ENCODE measurements around the gene GALNTL6. TPM values are rescaled to one million over a fixed set of nuclear protein-coding genes. Genes with fewer than 3 reads are reported as not detected.

Gene GALNTL6
- total RNA-seq, 1 donor: under 0.01 TPM

- no peak overlapping the region for H2AFZ ChIP-seq (ENCODE audit: low read length)
- no peaks in the 10 kb centered on the region for H3K79me2 ChIP-seq (ENCODE audit: insufficient read depth, low read length)
- no peaks in the 10 kb centered on the region for H3K9me3 ChIP-seq (ENCODE audit: low read depth, low read length)
- no peaks in the 10 kb centered on the region for H3K4me1 ChIP-seq (ENCODE audit: insufficient read depth, low read length)
- H3K27me3 ChIP-seq (ENCODE audit: insufficient read depth, low read length): no peaks in the 10 kb centered on the region
- H3K4me2 ChIP-seq (ENCODE audit: insufficient read depth, low read length): no peak overlapping the region
- H4K20me1 ChIP-seq (ENCODE audit: insufficient read depth, low read length): no peaks in the 10 kb centered on the region
- H3K36me3 ChIP-seq (ENCODE audit: insufficient read depth, low read length): no peaks in the 10 kb centered on the region
- DNase-seq (ENCODE audit: insufficient read length, low spot score, missing footprints): no peak
- no peak for TF ChIP-seq CTCF (IDR thresholded peaks at IDR 0.05; ENCODE audit: extremely low read depth, low read depth, low read length)
- H3K4me3 ChIP-seq (ENCODE audit: insufficient read depth, low read length): no peak overlapping the region
- no peak overlapping the region for H3K27ac ChIP-seq (ENCODE audit: low read depth, low read length)
Measured at GRCh38 chr4:171847751-171848150, 34.5 kb downstream of the GALNTL6 start.

- Histone ChIP-seq H2AFZ (ENCODE audit: low read length) (no peak overlapping the region), H3K4me3 (ENCODE audit: insufficient read depth, low read length) (no peak overlapping the region), H3K4me2 (ENCODE audit: insufficient read depth, low read length) (no peak overlapping the region), H4K20me1 (ENCODE audit: insufficient read depth, low read length) (no peaks in the 10 kb centered on the region), H3K36me3 (ENCODE audit: insufficient read depth, low read length) (no peaks in the 10 kb centered on the region), H3K79me2 (ENCODE audit: insufficient read depth, low read length) (no peaks in the 10 kb centered on the region), H3K4me1 (ENCODE audit: insufficient read depth, low read length) (no peaks in the 10 kb centered on the region), H3K27ac (ENCODE audit: low read depth, low read length) (no peak overlapping the region), H3K27me3 (ENCODE audit: insufficient read depth, low read length) (no peaks in the 10 kb centered on the region), H3K9me3 (ENCODE audit: low read depth, low read length) (no peaks in the 10 kb centered on the region)
- no peak for DNase-seq (ENCODE audit: insufficient read length, low spot score, missing footprints)
- no peak for TF ChIP-seq CTCF (IDR thresholded peaks at IDR 0.05; ENCODE audit: extremely low read depth, low read depth, low read length)
Measured at GRCh38 chr4:171849686-171850222, 36.5 kb downstream of the GALNTL6 start.

GRCh38 chr4:171851295-171851694 lies 38.1 kb downstream of the GALNTL6 start:
- Histone ChIP-seq H3K9me3 (ENCODE audit: low read depth, low read length) (no peaks in the 10 kb centered on the region), H3K27me3 (ENCODE audit: insufficient read depth, low read length) (no peaks in the 10 kb centered on the region), H3K4me3 (ENCODE audit: insufficient read depth, low read length) (no peak overlapping the region), H3K36me3 (ENCODE audit: insufficient read depth, low read length) (no peaks in the 10 kb centered on the region), H3K4me2 (ENCODE audit: insufficient read depth, low read length) (no peak overlapping the region), H4K20me1 (ENCODE audit: insufficient read depth, low read length) (no peaks in the 10 kb centered on the region), H3K4me1 (ENCODE audit: insufficient read depth, low read length) (no peaks in the 10 kb centered on the region), H2AFZ (ENCODE audit: low read length) (no peak overlapping the region), H3K79me2 (ENCODE audit: insufficient read depth, low read length) (no peaks in the 10 kb centered on the region), H3K27ac (ENCODE audit: low read depth, low read length) (no peak overlapping the region)
- TF ChIP-seq CTCF (IDR thresholded peaks at IDR 0.05; ENCODE audit: extremely low read depth, low read depth, low read length): no peak
- no peak for DNase-seq (ENCODE audit: insufficient read length, low spot score, missing footprints)

- H3K27ac ChIP-seq (ENCODE audit: low read depth, low read length): no peak overlapping the region
Measured at GRCh38 chr4:171857302-171858012, 44.3 kb downstream of the GALNTL6 start.

More at GRCh38 chr4:171857302-171858012, 44.3 kb downstream of the GALNTL6 start:
- Histone ChIP-seq H3K4me3 (ENCODE audit: insufficient read depth, low read length) (no peak overlapping the region), H3K9me3 (ENCODE audit: low read depth, low read length) (no peaks in the 10 kb centered on the region), H3K27me3 (ENCODE audit: insufficient read depth, low read length) (no peaks in the 10 kb centered on the region), H4K20me1 (ENCODE audit: insufficient read depth, low read length) (no peaks in the 10 kb centered on the region), H3K36me3 (ENCODE audit: insufficient read depth, low read length) (no peaks in the 10 kb centered on the region), H3K4me1 (ENCODE audit: insufficient read depth, low read length) (no peaks in the 10 kb centered on the region), H3K79me2 (ENCODE audit: insufficient read depth, low read length) (no peaks in the 10 kb centered on the region), H3K4me2 (ENCODE audit: insufficient read depth, low read length) (no peak overlapping the region), H2AFZ (ENCODE audit: low read length) (no peak overlapping the region)
- no peak for TF ChIP-seq CTCF (IDR thresholded peaks at IDR 0.05; ENCODE audit: extremely low read depth, low read depth, low read length)
- no peak for DNase-seq (ENCODE audit: insufficient read length, low spot score, missing footprints)

All from osteoblast (primary cell).